Immature natural killer cell (primary cell): ENCODE data around the gene ESPN. TPM values are rescaled to one million over a fixed set of nuclear protein-coding genes. Genes with fewer than 3 reads are reported as not detected.

Experiments used
- DNase-seq, 3 donors: peaks; one replicate each; pipeline ENCODE4 v3.0.0; 2022; ENCODE audit warnings: mixed read lengths in 1 of 3
- H3K27ac Mint-ChIP-seq, 6 donors: one replicate each; pipeline ENCODE4 v1.8.0; 2020; ENCODE audit warnings: mixed read lengths in 6 of 6, mild to moderate bottlenecking in 5 of 6, inconsistent platforms in 4 of 6, moderate library complexity in 3 of 6
- H3K27me3 Mint-ChIP-seq, 3 donors: one replicate each; pipeline ENCODE4 v1.8.0; 2020 to 2021; ENCODE audit warnings: low read depth in 3 of 3, mild to moderate bottlenecking in 3 of 3, mixed read lengths in 3 of 3, moderate library complexity in 3 of 3, inconsistent platforms in 1 of 3
- H3K36me3 Mint-ChIP-seq, 3 donors: one replicate each; pipeline ENCODE4 v1.8.0; 2020; ENCODE audit warnings: mixed read lengths in 3 of 3, inconsistent platforms in 2 of 3, mild to moderate bottlenecking in 2 of 3
- H3K4me1 Mint-ChIP-seq, 2 donors: one replicate each; pipeline ENCODE4 v1.8.0; 2020; ENCODE audit warnings: inconsistent platforms in 2 of 2, mild to moderate bottlenecking in 2 of 2, mixed read lengths in 2 of 2, moderate library complexity in 1 of 2
- H3K4me3 Mint-ChIP-seq, 5 donors: one replicate each; pipeline ENCODE4 v1.8.0; 2020; ENCODE audit warnings: mild to moderate bottlenecking in 5 of 5, mixed read lengths in 5 of 5, inconsistent platforms in 3 of 5, moderate library complexity in 3 of 5
- H3K9me3 Mint-ChIP-seq, 6 donors: one replicate each; pipeline ENCODE4 v1.8.0; 2020; ENCODE audit warnings: mild to moderate bottlenecking in 6 of 6, mixed read lengths in 6 of 6, inconsistent platforms in 4 of 6, moderate library complexity in 3 of 6
- polyA plus RNA-seq, 3 donors: library from polyadenylated mRNA; unstranded; fragments of 300-500 nt; fragmentation: Illumina TruSeq; gene quantifications; one replicate each; pipeline ENCODE4 v1.2.3, GENCODE V29; 2021

Gene ESPN
- polyA plus RNA-seq, 3 donors from 2014 or later = not detected

DNA sequence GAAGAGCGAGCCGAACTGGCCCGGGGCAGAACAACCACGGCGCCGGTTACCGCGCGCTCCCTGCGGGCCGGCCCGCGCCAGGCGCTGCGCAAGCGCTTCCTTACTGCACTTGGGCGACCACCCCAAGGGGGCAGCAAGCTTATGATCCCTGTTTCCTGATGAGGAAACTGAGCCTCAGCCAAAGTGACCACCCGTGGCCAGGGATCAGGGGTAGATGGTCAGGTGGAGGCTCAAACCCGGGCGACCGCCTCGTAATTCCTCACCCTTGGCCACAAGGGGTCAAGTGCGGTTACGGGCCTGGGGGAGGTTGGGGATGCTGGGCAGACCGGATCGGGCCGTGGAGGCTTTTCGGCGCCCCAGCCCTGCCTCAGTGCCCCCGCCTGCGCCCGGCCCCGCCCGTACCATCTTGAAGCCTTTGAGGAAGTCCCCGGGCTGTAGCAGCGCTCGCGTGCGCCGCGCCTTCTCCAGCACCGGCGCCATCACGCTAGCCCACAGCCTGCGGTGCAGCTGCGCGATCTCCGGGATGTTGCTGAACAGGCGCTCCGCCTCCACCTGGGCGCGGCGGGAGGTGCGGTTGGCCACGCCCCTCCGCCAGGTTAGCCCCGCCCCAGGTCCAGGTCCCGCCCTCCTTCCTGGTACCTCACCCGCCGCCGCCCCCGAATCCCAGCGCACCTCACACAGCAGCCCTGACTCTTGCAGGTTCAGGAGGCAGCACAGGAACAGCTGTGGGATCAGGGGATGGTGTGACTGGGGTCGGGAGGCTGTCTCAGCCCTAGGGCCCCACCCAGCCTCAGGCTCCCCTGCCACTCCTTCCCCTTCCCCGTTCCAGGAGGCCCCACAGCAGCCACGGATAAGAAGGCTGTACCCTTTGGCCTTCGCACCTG, 46.8 kb downstream of the ESPN start:
- DNase-seq = no peak
- Mint-ChIP-seq H3K9me3 (no peaks in the 10 kb centered on the region), H3K27me3 (peaks cover 0 to 1% (median 0%) of the 10 kb centered on the region in 3 donors), H3K4me3 (no peak overlapping the region), H3K27ac (no peak overlapping the region), H3K36me3 (no peaks in the 10 kb centered on the region), H3K4me1 (no peaks in the 10 kb centered on the region)

DNA sequence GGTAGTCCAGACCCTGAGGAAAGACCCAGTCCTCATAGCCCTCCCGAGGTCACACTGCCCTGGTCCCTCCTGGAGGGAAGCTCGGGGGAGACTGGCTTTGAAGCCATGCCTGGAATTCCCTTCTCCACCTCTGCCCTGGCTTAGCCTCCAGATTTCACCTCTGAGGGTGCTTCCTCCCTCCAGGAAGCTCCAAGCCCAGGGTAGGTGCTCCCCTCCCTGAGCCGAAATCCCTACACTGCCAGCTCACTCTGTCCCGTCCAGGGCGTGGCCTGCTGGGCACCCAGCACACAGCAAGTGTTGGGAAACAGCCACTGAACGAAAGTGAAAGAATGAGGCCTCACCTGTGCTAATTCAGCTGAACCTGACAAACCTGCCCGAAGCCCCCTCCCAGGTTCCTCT, 47.4 kb downstream of the ESPN start:
- H3K4me1 Mint-ChIP-seq = no peaks in the 10 kb centered on the region
- DNase-seq = no peak

GRCh38 chr1:6472391-6472790, 47.8 kb downstream of the ESPN start:
- Mint-ChIP-seq H3K4me3 (no peak overlapping the region), H3K27me3 (peaks cover 0 to 1% (median 0%) of the 10 kb centered on the region in 3 donors), H3K27ac (no peak overlapping the region), H3K9me3 (no peaks in the 10 kb centered on the region), H3K4me1 (no peaks in the 10 kb centered on the region), H3K36me3 (no peaks in the 10 kb centered on the region)
- no peak for DNase-seq

More for the DNA sequence above, 47.4 kb downstream of the ESPN start:
- Mint-ChIP-seq H3K27ac (no peak overlapping the region), H3K27me3 (peaks cover 0 to 1% (median 0%) of the 10 kb centered on the region in 3 donors), H3K9me3 (no peaks in the 10 kb centered on the region), H3K4me3 (no peak overlapping the region), H3K36me3 (no peaks in the 10 kb centered on the region)

- Mint-ChIP-seq H3K4me1 (no peaks in the 10 kb centered on the region), H3K9me3 (no peaks in the 10 kb centered on the region), H3K27ac (no peak overlapping the region), H3K36me3 (no peaks in the 10 kb centered on the region), H3K4me3 (no peak overlapping the region), H3K27me3 (no peaks in the 10 kb centered on the region)
- DNase-seq = no peak
Observed at GRCh38 chr1:6473156-6473555, 48.6 kb downstream of the ESPN start.

- H3K36me3 Mint-ChIP-seq = no peaks in the 10 kb centered on the region
- no peaks in the 10 kb centered on the region for H3K4me1 Mint-ChIP-seq
- no peak overlapping the region for H3K27ac Mint-ChIP-seq
- no peak overlapping the region for H3K4me3 Mint-ChIP-seq
- DNase-seq = no peak
- H3K9me3 Mint-ChIP-seq = no peaks in the 10 kb centered on the region
- no peaks in the 10 kb centered on the region for H3K27me3 Mint-ChIP-seq
Observed at GRCh38 chr1:6473974-6474814, 49.6 kb downstream of the ESPN start.

DNA sequence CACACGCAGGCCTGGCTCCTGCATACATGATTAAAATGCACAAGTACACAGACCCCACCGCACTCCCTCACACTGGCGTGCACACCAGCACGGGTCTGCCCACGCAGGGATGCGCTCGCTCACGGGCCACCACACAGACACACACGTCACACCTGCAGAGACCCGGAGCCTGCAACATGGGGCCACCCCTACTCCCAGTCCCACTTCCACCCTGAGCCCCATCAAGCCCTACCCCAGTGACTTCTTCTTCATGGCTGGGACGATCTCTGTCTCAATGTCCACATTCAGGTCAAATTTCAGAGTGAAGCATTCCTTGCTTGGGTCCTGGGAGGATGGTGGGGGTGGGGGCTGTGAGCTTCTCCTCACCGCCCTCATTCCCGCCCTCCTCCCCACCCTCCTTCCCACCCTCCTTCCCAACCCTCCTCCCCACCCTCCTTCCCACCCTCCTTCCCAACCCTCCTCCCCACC, 50.3 kb downstream of the ESPN start:
- no peak for DNase-seq
- Mint-ChIP-seq H3K27ac (no peak overlapping the region), H3K4me1 (no peaks in the 10 kb centered on the region), H3K4me3 (no peak overlapping the region), H3K36me3 (no peaks in the 10 kb centered on the region), H3K9me3 (no peaks in the 10 kb centered on the region), H3K27me3 (no peaks in the 10 kb centered on the region)

- no peaks in the 10 kb centered on the region for H3K4me1 Mint-ChIP-seq
- no peaks in the 10 kb centered on the region for H3K36me3 Mint-ChIP-seq
- DNase-seq = peak; percentile 59 to 65 (median 60)
- no peaks in the 10 kb centered on the region for H3K9me3 Mint-ChIP-seq
- H3K27me3 Mint-ChIP-seq = no peaks in the 10 kb centered on the region
- no peak overlapping the region for H3K4me3 Mint-ChIP-seq
- peak overlapping the region in 1 of 6 donors; percentile 61 for H3K27ac Mint-ChIP-seq
Observed at GRCh38 chr1:6475381-6476133, 51.0 kb downstream of the ESPN start.

- no peak overlapping the region for H3K27ac Mint-ChIP-seq
Observed at GRCh38 chr1:6476483-6476882, 51.9 kb downstream of the ESPN start.

DNA sequence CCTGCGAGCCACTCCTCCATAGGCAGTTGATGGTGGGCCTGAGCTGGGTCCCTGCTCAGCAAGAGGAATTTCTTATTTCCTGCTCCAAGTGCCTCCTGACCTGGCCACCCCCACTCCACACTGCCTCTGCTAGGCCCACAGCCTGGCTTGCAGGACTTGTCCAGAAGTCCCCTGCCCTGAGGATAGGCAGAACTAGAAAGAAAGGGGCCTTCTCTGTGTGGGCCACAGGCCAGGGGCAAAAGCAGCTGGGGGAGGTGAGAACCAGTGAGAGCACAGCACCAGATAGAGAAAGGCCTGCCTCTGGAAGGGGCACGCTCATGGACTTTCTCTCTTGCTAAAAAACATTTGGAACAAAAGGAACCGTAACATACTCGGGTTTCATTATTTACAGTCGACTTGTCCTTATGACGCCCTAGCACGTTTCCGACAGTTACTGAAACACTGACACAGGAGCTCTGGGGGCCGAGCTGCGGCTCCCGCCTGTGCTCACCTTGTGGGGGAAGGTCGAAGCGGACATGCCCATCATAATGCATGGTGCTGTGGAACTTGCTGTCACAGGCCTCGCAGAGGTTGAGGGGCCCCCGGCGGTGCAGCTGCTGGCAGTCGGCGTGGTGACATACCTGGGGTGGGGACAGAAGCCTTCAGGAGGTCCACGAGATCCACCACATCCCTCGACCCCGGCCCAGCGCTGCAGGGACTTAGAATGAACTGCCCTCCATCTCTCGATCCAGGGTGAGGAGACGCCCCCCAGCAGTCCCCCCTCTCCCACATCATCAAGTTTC, 52.7 kb downstream of the ESPN start:
- no peak overlapping the region for H3K4me3 Mint-ChIP-seq
- no peak overlapping the region for H3K27ac Mint-ChIP-seq
- H3K9me3 Mint-ChIP-seq = no peaks in the 10 kb centered on the region
- DNase-seq = no peak
- H3K36me3 Mint-ChIP-seq = no peaks in the 10 kb centered on the region
- H3K27me3 Mint-ChIP-seq = peaks cover 0 to under 1% (median 0%) of the 10 kb centered on the region in 3 donors
- no peaks in the 10 kb centered on the region for H3K4me1 Mint-ChIP-seq

More at GRCh38 chr1:6476483-6476882, 51.9 kb downstream of the ESPN start:
- H3K9me3 Mint-ChIP-seq = no peaks in the 10 kb centered on the region
- no peaks in the 10 kb centered on the region for H3K27me3 Mint-ChIP-seq
- no peak overlapping the region for H3K4me3 Mint-ChIP-seq
- H3K36me3 Mint-ChIP-seq = no peaks in the 10 kb centered on the region
- no peaks in the 10 kb centered on the region for H3K4me1 Mint-ChIP-seq
- no peak for DNase-seq

GRCh38 chr1:6481820-6482219, 57.2 kb downstream of the ESPN start:
- Mint-ChIP-seq H3K9me3 (no peaks in the 10 kb centered on the region), H3K27me3 (peaks cover 3 to 11% (median 7%) of the 10 kb centered on the region in 3 donors), H3K27ac (no peak overlapping the region), H3K36me3 (no peaks in the 10 kb centered on the region), H3K4me3 (no peak overlapping the region), H3K4me1 (peaks cover 0 to 5% of the 10 kb centered on the region in 2 donors)
- no peak for DNase-seq

GRCh38 chr1:6483017-6483760, 58.6 kb downstream of the ESPN start:
- no peak overlapping the region for H3K27ac Mint-ChIP-seq
- peaks cover 6 to 11% (median 10%) of the 10 kb centered on the region in 3 donors for H3K27me3 Mint-ChIP-seq
- peaks cover 0 to 5% of the 10 kb centered on the region in 2 donors for H3K4me1 Mint-ChIP-seq
- H3K4me3 Mint-ChIP-seq = no peak overlapping the region
- no peak for DNase-seq
- peaks cover 0 to 3% (median 0%) of the 10 kb centered on the region in 6 donors for H3K9me3 Mint-ChIP-seq
- H3K36me3 Mint-ChIP-seq = no peaks in the 10 kb centered on the region

DNA sequence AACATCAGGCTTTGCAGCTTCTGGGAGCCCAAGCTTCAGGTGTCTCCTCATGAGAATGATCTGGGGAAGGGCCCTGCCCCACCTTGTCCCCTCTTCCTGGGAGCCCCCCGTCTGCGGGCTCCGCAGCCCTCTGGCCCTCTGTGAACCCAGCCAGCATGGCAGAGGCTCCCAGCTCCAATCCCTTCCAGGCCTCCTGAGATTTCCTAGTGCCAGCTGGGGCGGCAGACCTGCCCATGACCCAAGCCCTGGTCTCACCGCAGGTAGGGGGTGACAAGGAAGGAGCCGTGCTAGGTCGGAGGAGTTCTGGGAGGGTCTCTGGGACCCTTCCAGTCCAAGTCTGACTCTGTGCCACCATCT, 59.2 kb downstream of the ESPN start:
- Mint-ChIP-seq H3K4me1 (peaks cover 0 to 5% of the 10 kb centered on the region in 2 donors), H3K4me3 (no peak overlapping the region), H3K27me3 (peaks cover 6 to 11% (median 10%) of the 10 kb centered on the region in 3 donors)

More for the DNA sequence above, 59.2 kb downstream of the ESPN start:
- no peak for DNase-seq
- H3K27ac Mint-ChIP-seq = no peak overlapping the region
- H3K36me3 Mint-ChIP-seq = no peaks in the 10 kb centered on the region
- H3K9me3 Mint-ChIP-seq = peaks cover 0 to 3% (median 0%) of the 10 kb centered on the region in 6 donors
